HUES64 (cell line): ENCODE results near the gene SIAE.
A peak's percentile ranks its signal among the peaks of the same experiment; 100 is the strongest.

Experiments used
- H3K27ac ChIP-seq: 2 replicates; pipeline ENCODE4 v1.7.0; 2013; ENCODE audit warnings: low read depth, low read length, inconsistent platforms
- H3K27me3 ChIP-seq: 2 replicates; pipeline ENCODE4 v1.6.1; 2013; ENCODE audit warnings: mild to moderate bottlenecking, low read length; ENCODE audit not compliant: insufficient read depth
- H3K36me3 ChIP-seq: 2 replicates; pipeline ENCODE4 v1.6.1; 2013; ENCODE audit warnings: mild to moderate bottlenecking, low read length; ENCODE audit not compliant: insufficient read depth
- H3K4me1 ChIP-seq: 2 replicates; pipeline ENCODE4 v1.6.1; 2013; ENCODE audit warnings: mild to moderate bottlenecking, low read length, moderate library complexity; ENCODE audit not compliant: insufficient read depth
- H3K4me3 ChIP-seq: 2 replicates; pipeline ENCODE4 v1.5.1; 2013; ENCODE audit warnings: mild to moderate bottlenecking, low read length, moderate library complexity
- H3K9ac ChIP-seq: 2 replicates; pipeline ENCODE4 v1.6.1; 2013; ENCODE audit warnings: mild to moderate bottlenecking, low read depth, low read length
- H3K9me3 ChIP-seq: 2 replicates; pipeline ENCODE4 v1.6.1; 2013; ENCODE audit warnings: low read depth, low read length; ENCODE audit not compliant: insufficient read depth
- WGBS: fragments of 150-250, 120-280 bp; methylation state at CpG from one replicate; pipeline ENCODE4 v1.1.7; 2013; ENCODE audit warnings: missing lambda C conversion rate; 5-methylcytosine and 5-hydroxymethylcytosine counted together

SIAE gene

GRCh38 chr11:124643042-124643604, 30.4 kb downstream of the SIAE start:
- no peak overlapping the region for H3K27ac ChIP-seq
- no peaks in the 10 kb centered on the region for H3K9me3 ChIP-seq
- H3K4me1 ChIP-seq = 0 out of 2 replicates have a peak, but pooled peaks cover 4% of the 10 kb centered on the region
- 0 out of 2 replicates have a peak, but pooled peaks cover 3% of the 10 kb centered on the region for H3K36me3 ChIP-seq
- no peaks in the 10 kb centered on the region for H3K27me3 ChIP-seq
- 96% methylated on average over 9 of the region's 10 CpGs for WGBS
- no peak overlapping the region for H3K4me3 ChIP-seq
- no peak overlapping the region for H3K9ac ChIP-seq

DNA sequence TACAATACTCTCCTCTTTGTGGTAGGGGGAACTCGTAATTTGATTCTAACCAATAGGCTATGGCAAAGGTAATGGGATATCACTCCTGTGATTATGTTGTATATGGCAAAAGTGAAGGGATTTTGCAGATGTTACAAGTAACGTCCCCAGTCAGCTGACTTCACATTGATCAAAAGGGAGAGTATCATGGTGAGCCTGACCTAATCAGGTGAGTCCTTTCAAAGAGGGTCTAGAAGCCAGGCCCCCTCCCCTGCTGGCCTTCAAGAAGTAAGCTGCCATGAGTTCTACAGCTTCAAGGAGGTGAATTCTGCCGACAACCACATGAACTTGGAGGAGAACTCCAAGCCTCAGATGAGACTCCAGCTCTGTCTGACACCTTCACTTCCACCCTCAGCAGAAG, 30.9 kb downstream of the SIAE start:
- WGBS = 93% methylated on average over 3 of the region's 3 CpGs
- no peaks in the 10 kb centered on the region for H3K9me3 ChIP-seq
- H3K36me3 ChIP-seq = peaks cover 6% of the 10 kb centered on the region; the same call in 1 of the 2 replicates
- H3K27ac ChIP-seq = no peak overlapping the region
- no peak overlapping the region for H3K4me3 ChIP-seq
- no peaks in the 10 kb centered on the region for H3K27me3 ChIP-seq
- H3K9ac ChIP-seq = no peak overlapping the region
- H3K4me1 ChIP-seq = 0 out of 2 replicates have a peak, but pooled peaks cover 4% of the 10 kb centered on the region

- H3K9me3 ChIP-seq = no peaks in the 10 kb centered on the region
- H3K27ac ChIP-seq = no peak overlapping the region
- H3K4me1 ChIP-seq = 0 out of 2 replicates have a peak, but pooled peaks cover 4% of the 10 kb centered on the region
- peaks cover 25% of the 10 kb centered on the region for H3K36me3 ChIP-seq
- no peak overlapping the region for H3K4me3 ChIP-seq
- WGBS = 88% methylated on average over 4 of the region's 5 CpGs
- H3K9ac ChIP-seq = no peak overlapping the region
- no peaks in the 10 kb centered on the region for H3K27me3 ChIP-seq
These were observed 32.9 kb downstream of the SIAE start for GRCh38 chr11:124640666-124641065.

GRCh38 chr11:124639186-124639585, 34.4 kb downstream of the SIAE start:
- WGBS = 92% methylated on average over 1 of the region's 1 CpG
- H3K36me3 ChIP-seq = peaks cover 39% of the 10 kb centered on the region

GRCh38 chr11:124638500-124638899, 35.0 kb downstream of the SIAE start:
- peaks cover 44% of the 10 kb centered on the region for H3K36me3 ChIP-seq
- H3K27ac ChIP-seq = no peak overlapping the region
- WGBS = 90% methylated on average over 3 of the region's 3 CpGs

More at GRCh38 chr11:124639186-124639585, 34.4 kb downstream of the SIAE start:
- H3K27me3 ChIP-seq = no peaks in the 10 kb centered on the region
- no peaks in the 10 kb centered on the region for H3K4me1 ChIP-seq
- H3K27ac ChIP-seq = no peak overlapping the region
- H3K9ac ChIP-seq = no peak overlapping the region
- no peak overlapping the region for H3K4me3 ChIP-seq
- H3K9me3 ChIP-seq = no peaks in the 10 kb centered on the region

DNA sequence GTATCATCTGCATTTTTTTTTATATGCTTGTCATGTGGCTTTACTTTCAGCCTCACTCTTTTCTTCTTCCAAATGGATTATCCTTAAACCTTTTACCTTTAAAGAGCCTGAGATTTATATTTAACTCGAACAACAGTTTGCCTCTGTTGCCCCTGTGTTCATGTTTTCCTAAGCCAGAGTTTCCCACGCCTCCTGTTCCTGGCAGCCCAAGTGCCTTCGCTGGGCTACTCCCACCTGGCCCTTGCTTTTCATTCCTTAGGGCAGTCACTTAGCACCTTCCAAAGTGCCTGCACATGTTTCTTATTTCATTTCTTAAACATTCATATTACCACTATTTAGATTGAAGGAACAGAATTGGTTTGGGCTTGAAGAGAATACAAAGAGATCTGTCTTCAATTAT, 37.6 kb downstream of the SIAE start:
- no peak overlapping the region for H3K4me3 ChIP-seq
- H3K36me3 ChIP-seq = peaks cover 70% of the 10 kb centered on the region
- H3K27ac ChIP-seq = no peak overlapping the region
- no peak overlapping the region for H3K9ac ChIP-seq
- no peaks in the 10 kb centered on the region for H3K9me3 ChIP-seq
- WGBS = 96% methylated on average over 3 of the region's 3 CpGs
- H3K27me3 ChIP-seq = no peaks in the 10 kb centered on the region
- no peaks in the 10 kb centered on the region for H3K4me1 ChIP-seq

More at GRCh38 chr11:124638500-124638899, 35.0 kb downstream of the SIAE start:
- Histone ChIP-seq H3K9ac (no peak overlapping the region), H3K4me1 (no peaks in the 10 kb centered on the region), H3K4me3 (no peak overlapping the region), H3K27me3 (no peaks in the 10 kb centered on the region), H3K9me3 (no peaks in the 10 kb centered on the region)

- H3K9me3 ChIP-seq = no peaks in the 10 kb centered on the region
- H3K9ac ChIP-seq = no peak overlapping the region
- H3K4me3 ChIP-seq = no peak overlapping the region
- no peaks in the 10 kb centered on the region for H3K27me3 ChIP-seq
- H3K4me1 ChIP-seq = no peaks in the 10 kb centered on the region
- peaks cover 91% of the 10 kb centered on the region for H3K36me3 ChIP-seq
- no peak overlapping the region for H3K27ac ChIP-seq
- WGBS = no CpG with 5 or more reads among the region's 1 CpG
These were observed 40.2 kb downstream of the SIAE start for GRCh38 chr11:124633355-124633754.

GRCh38 chr11:124629961-124630360, 43.6 kb downstream of the SIAE start:
- 98% methylated on average over 3 of the region's 4 CpGs for WGBS
- Histone ChIP-seq H3K27ac (no peak overlapping the region), H3K4me1 (no peaks in the 10 kb centered on the region), H3K9ac (no peak overlapping the region), H3K36me3 (peaks cover 96% of the 10 kb centered on the region), H3K9me3 (no peaks in the 10 kb centered on the region), H3K4me3 (no peak overlapping the region), H3K27me3 (no peaks in the 10 kb centered on the region)

- Histone ChIP-seq H3K9me3 (no peaks in the 10 kb centered on the region), H3K4me1 (peaks cover 4% of the 10 kb centered on the region; the same call in 1 of the 2 replicates), H3K36me3 (peaks cover 78% of the 10 kb centered on the region), H3K4me3 (no peak overlapping the region), H3K9ac (no peak overlapping the region), H3K27ac (no peak overlapping the region), H3K27me3 (no peaks in the 10 kb centered on the region)
- WGBS = 90% methylated on average over 5 of the region's 5 CpGs
These were observed 46.0 kb downstream of the SIAE start for GRCh38 chr11:124627546-124627945.

- no peaks in the 10 kb centered on the region for H3K9me3 ChIP-seq
- no peak overlapping the region for H3K9ac ChIP-seq
- H3K27me3 ChIP-seq = peaks cover 2% of the 10 kb centered on the region
- H3K27ac ChIP-seq = no peak overlapping the region
- H3K36me3 ChIP-seq = peaks cover 59% of the 10 kb centered on the region
- H3K4me1 ChIP-seq = peaks cover 7% of the 10 kb centered on the region; the same call in 1 of the 2 replicates
- WGBS = 97% methylated on average over 3 of the region's 3 CpGs
- H3K4me3 ChIP-seq = no peak overlapping the region
These were observed 47.9 kb downstream of the SIAE start for GRCh38 chr11:124625504-124626168.

DNA sequence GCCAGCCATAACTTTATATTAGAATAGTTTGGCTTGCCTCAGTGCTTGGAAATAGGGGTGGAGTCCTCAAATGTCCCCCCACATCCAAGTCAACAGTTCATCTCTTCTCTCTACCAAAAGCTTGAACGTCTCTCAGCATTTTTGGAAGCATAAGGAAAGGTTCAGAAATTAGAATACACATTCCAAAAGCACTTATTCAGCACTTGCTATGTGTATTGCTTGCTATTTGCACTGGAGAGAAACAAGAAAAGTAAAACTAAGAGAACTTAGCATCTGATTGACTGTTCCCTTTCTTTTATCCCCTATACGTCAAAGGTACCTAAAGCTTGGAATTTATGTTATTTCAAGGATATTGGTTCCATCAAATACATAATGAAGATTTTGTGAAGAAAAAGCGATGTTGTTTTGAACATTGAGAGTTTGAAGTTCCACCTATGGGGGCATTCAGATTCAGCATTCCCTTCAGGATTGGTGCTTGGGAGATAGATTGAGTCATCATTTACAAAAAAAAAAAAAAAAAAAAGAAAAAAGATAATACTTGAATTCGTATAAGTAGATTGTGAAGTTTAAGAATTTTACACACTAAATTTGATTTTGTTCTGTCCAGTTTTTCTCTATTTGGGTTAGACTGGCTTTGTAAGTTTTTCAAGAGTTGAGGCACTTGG, 49.5 kb downstream of the SIAE start:
- H3K9me3 ChIP-seq = no peaks in the 10 kb centered on the region
- peaks cover 7% of the 10 kb centered on the region; the same call in 1 of the 2 replicates for H3K4me1 ChIP-seq
- no peak overlapping the region for H3K27ac ChIP-seq
- H3K36me3 ChIP-seq = peaks cover 44% of the 10 kb centered on the region
- H3K9ac ChIP-seq = no peak overlapping the region
- peak overlapping the region; percentile 86 for H3K4me3 ChIP-seq
- peaks cover 19% of the 10 kb centered on the region for H3K27me3 ChIP-seq
- WGBS = 62% methylated on average over 2 of the region's 4 CpGs
